A673 (cell line): ENCODE measurements around the gene SMC3. TPM values are rescaled to one million over a fixed set of nuclear protein-coding genes. Genes with fewer than 3 reads are reported as not detected.

Experiments used
- Bru-seq: library from RNA; stranded (reverse); fragments of 400-500 nt; gene quantifications from one replicate; lab custom pipeline; 2021; lab: Mats Ljungman, UMichigan
- BruChase-seq, 2 experiments: library from RNA; stranded (reverse); fragments of 400-500 nt; gene quantifications; one replicate each; lab custom pipeline; 2021; lab: Mats Ljungman, UMichigan
- BruUV-seq: library from RNA; stranded (reverse); fragments of 400-500 nt; replicated peaks from 2 replicates; lab custom pipeline; 2021; lab: Mats Ljungman, UMichigan
- CTCF ChIA-PET: fragments of 300-600 bp; sonication (Branson Sonifier 250); formaldehyde crosslinking; loops from one replicate; lab custom pipeline; 2022; ENCODE audit warnings: antibody characterized with exemption; lab: Charles Lee
- POLR2A ChIA-PET: fragments of 300-600 bp; sonication (Branson Sonifier 250); formaldehyde crosslinking; loops from one replicate; lab custom pipeline; 2022; ENCODE audit warnings: antibody characterized with exemption; ENCODE audit not compliant: low non-redundant PET; lab: Charles Lee
- DNase-seq: peaks from one replicate; pipeline ENCODE4 v3.0.0-alpha.2; 2015; ENCODE audit warnings: low spot score
- H3K27ac ChIP-seq: fragments of 200-600 bp; sonication (generic); 2 replicates; pipeline ENCODE4 v1.5.1; 2016; ENCODE audit warnings: mixed run types, low read depth, mild to moderate bottlenecking, mixed read lengths, antibody characterized with exemption, low read length; ENCODE audit not compliant: poor library complexity, severe bottlenecking
- H3K27me3 ChIP-seq: fragments of 200-600 bp; sonication (generic); replicated peaks from 2 replicates; pipeline ENCODE4 v1.6.1; 2017; ENCODE audit warnings: mixed run types, low read depth, mild to moderate bottlenecking, mixed read lengths, antibody characterized with exemption, low read length; ENCODE audit not compliant: insufficient read depth, poor library complexity
- H3K36me3 ChIP-seq: fragments of 200-600 bp; sonication (generic); 2 replicates; pipeline ENCODE4 v1.6.1; 2016; ENCODE audit warnings: mixed run types, mild to moderate bottlenecking, mixed read lengths, antibody characterized with exemption, low read length; ENCODE audit not compliant: insufficient read depth, poor library complexity, severe bottlenecking
- H3K4me1 ChIP-seq: fragments of 200-600 bp; sonication (generic); 2 replicates; pipeline ENCODE4 v1.6.1; 2017; ENCODE audit warnings: mixed run types, mild to moderate bottlenecking, mixed read lengths, antibody characterized with exemption, low read length; ENCODE audit not compliant: insufficient read depth, poor library complexity, severe bottlenecking
- H3K4me3 ChIP-seq: fragments of 200-600 bp; sonication (generic); 2 replicates; pipeline ENCODE4 v1.5.1; 2016; ENCODE audit warnings: low read depth, mixed run types, mild to moderate bottlenecking, mixed read lengths, low read length; ENCODE audit not compliant: poor library complexity, severe bottlenecking
- H3K9me3 ChIP-seq: fragments of 200-600 bp; sonication (generic); 2 replicates; pipeline ENCODE4 v1.6.1; 2016; ENCODE audit warnings: mixed run types, low read depth, mild to moderate bottlenecking, mixed read lengths, antibody characterized with exemption, low read length; ENCODE audit not compliant: poor library complexity, severe bottlenecking
- EZH2 ChIP-seq: fragments of 200-600 bp; sonication (generic); IDR thresholded peaks from 2 replicates; pipeline ENCODE4 v1.6.1; 2017; ENCODE audit warnings: borderline replicate concordance, low read depth, mild to moderate bottlenecking, mixed read lengths, antibody characterized with exemption, low read length; ENCODE audit not compliant: poor library complexity, severe bottlenecking
- intact Hi-C: fragments of 100-400 bp; cut with micrococcal nuclease; formaldehyde crosslinking; loops from one replicate; pipeline ENCODE4 v1.10.0; 2022; ENCODE audit not compliant: unreplicated experiment
- long read RNA-seq: library from polyadenylated mRNA; stranded (forward); transcript quantifications from one replicate; pipeline ENCODE4 v2.0.0, GENCODE V29; 2022
- total RNA-seq: library from RNA; stranded (reverse); gene quantifications from 2 replicates; pipeline ENCODE4 v1.2.3, GENCODE V29; 2021
- TF ChIP-seq, protein P1 (sequence below): fragments of 300-800, 200-600 bp; sonication (generic); conservative IDR thresholded peaks from 2 replicates; pipeline ENCODE4 v1.5.1; 2017; ENCODE audit warnings: low read depth, mild to moderate bottlenecking, antibody characterized with exemption, low read length, moderate library complexity, mixed read lengths

The SMC3 gene
- total RNA-seq (107 TPM in 2 replicates), Bru-seq, nascent RNA (percentile 97 among the genes with signal in this experiment), BruChase-seq, experiment 1, labeled RNA remaining after a 2-hour chase (percentile 98 among the genes with signal in this experiment), BruChase-seq, experiment 2, labeled RNA remaining after a 6-hour chase (percentile 98 among the genes with signal in this experiment)
- long read RNA-seq, full-length matches to known transcripts: 292 of 314 reads
- long read RNA-seq, partial matches to known transcripts: 19 of 314 reads
- long read RNA-seq, other reads (novel, unspliced or antisense): 3 of 314 reads

DNA sequence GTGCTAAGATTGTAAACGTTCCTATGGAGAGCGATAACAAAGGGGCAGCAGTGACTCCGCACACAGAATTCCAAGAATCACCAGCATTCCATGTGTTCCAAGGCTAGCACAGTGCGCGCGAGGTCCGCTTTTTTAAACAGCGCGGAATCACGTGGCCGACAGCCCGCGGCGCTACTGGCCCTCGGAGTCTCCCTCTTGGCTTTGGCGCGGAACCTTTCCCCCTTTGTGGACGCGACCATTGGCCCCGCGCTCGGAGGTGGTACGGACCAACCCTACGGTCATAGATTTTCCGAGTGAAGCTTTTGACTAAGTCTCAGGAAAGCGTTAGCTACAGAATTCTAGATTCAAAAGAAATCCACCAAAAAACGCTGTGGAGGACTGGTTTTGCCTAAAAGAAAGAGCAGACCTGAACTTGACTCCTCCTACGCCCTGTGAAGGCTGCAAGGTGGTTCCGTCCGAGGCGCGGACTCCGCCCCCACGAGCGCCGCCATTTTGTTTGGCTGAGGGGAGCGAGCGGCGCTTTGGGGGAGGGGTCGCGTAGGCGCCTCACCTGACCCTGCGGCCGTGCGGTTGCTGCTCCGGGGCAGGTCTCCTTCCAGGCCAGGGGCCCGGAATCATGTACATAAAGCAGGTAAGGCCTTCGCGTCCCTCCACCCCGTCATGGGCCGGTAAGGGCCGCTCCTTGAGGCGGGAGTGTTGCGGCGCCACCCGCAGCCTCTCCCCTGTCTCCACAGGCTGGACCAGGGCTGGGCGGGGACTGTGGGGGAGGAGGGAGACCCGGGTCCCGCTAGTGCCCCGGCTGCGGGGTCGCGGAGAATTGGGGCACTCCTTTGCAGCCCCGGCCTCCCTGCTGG lies at the start of gene SMC3:
TSS of gene SMC3 (plus strand) at position 495 of the 854 bp plus-strand sequence. CDS start at position 617, 122 bp downstream.
- peak within 1 kb of the TSS; percentile 99 for H3K27ac ChIP-seq
- peaks cover 16% of the 10 kb centered on the region for H3K36me3 ChIP-seq
- peaks cover 29% of the 10 kb centered on the region for H3K4me1 ChIP-seq
- peak; percentile 97 for DNase-seq
- POLR2A ChIA-PET: no interaction called here
- no peaks in the 10 kb centered on the region for H3K27me3 ChIP-seq
- no TSS peak for BruUV-seq
- intact Hi-C loops: no loop called here
- H3K9me3 ChIP-seq: no peaks in the 10 kb centered on the region
- TF ChIP-seq EZH2: no peak
- TF ChIP-seq, protein P1, sequence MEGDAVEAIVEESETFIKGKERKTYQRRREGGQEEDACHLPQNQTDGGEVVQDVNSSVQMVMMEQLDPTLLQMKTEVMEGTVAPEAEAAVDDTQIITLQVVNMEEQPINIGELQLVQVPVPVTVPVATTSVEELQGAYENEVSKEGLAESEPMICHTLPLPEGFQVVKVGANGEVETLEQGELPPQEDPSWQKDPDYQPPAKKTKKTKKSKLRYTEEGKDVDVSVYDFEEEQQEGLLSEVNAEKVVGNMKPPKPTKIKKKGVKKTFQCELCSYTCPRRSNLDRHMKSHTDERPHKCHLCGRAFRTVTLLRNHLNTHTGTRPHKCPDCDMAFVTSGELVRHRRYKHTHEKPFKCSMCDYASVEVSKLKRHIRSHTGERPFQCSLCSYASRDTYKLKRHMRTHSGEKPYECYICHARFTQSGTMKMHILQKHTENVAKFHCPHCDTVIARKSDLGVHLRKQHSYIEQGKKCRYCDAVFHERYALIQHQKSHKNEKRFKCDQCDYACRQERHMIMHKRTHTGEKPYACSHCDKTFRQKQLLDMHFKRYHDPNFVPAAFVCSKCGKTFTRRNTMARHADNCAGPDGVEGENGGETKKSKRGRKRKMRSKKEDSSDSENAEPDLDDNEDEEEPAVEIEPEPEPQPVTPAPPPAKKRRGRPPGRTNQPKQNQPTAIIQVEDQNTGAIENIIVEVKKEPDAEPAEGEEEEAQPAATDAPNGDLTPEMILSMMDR: no peak
- H3K4me3 ChIP-seq: peak within 1 kb of the TSS; percentile 98
- CTCF ChIA-PET: no interaction called here

DNA sequence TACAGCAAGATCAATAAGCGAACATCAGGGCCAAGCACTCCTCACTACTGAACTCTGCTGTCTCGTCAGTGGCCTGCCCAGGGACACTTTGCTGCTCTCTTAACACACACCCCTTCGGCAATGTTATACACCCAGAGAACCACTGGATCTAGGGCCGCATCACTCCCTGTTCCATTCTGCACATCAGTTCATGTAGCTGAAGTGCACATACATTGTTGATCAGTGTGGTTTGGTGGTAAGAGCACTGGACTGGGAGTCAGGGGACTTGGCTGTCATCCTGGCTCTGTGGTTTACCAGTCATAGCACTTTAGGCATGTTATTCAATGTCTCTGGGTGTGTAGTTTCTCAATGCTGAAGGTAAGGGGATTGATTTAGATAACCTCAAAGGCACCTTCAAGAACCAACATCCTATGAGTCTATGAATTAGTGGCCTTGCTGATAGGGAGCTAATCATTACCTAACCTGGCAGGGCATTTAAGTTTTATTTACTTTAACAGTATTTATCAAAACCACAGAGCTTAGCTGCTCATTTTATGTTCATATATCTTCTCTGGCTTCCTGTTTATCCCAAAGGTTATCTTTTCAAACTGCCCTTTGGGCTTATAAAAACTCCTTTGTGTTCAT lies 45.0 kb upstream of the SMC3 start:
- POLR2A ChIA-PET: no interaction called here
- Histone ChIP-seq H3K27ac (no peak overlapping the region), H3K4me1 (peaks cover 12% of the 10 kb centered on the region), H3K36me3 (no peaks in the 10 kb centered on the region), H3K4me3 (no peak overlapping the region), H3K27me3 (no peaks in the 10 kb centered on the region), H3K9me3 (no peaks in the 10 kb centered on the region)
- DNase-seq: no peak
- no TSS peak for BruUV-seq
- CTCF ChIA-PET: no interaction called here
- intact Hi-C loops: no loop called here
- TF ChIP-seq, protein P1: no peak
- TF ChIP-seq EZH2: no peak

DNA sequence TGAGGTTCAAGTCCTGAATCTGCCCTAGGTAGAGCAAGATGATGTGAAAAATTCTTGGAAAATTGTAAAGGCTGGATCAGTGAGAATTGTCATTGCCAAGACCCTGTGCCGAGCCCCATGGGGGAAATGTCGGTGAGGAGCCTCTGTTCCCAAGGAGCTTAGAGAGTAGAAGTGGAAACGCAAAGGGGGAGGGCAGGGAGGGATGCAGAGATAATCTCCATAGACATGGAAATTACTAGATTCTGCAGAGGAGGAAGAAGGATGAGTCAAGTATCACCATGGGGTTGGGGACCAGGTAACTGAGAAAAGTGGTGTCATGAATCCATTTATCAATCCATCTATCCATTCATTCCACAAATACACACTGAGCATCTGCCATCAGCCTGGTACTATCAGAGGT lies 43.8 kb upstream of the SMC3 start:
- Histone ChIP-seq H3K27ac (no peak overlapping the region), H3K4me3 (no peak overlapping the region), H3K36me3 (no peaks in the 10 kb centered on the region), H3K27me3 (no peaks in the 10 kb centered on the region), H3K9me3 (no peaks in the 10 kb centered on the region), H3K4me1 (peaks cover 25% of the 10 kb centered on the region)
- no peak for DNase-seq
- CTCF ChIA-PET: no interaction called here
- no TSS peak for BruUV-seq
- POLR2A ChIA-PET: no interaction called here
- TF ChIP-seq, protein P1: no peak
- TF ChIP-seq EZH2: no peak
- intact Hi-C loops: no loop called here
